ENCODE data around the gene BIRC2.

- TF ChIP-seq, protein P1, sequence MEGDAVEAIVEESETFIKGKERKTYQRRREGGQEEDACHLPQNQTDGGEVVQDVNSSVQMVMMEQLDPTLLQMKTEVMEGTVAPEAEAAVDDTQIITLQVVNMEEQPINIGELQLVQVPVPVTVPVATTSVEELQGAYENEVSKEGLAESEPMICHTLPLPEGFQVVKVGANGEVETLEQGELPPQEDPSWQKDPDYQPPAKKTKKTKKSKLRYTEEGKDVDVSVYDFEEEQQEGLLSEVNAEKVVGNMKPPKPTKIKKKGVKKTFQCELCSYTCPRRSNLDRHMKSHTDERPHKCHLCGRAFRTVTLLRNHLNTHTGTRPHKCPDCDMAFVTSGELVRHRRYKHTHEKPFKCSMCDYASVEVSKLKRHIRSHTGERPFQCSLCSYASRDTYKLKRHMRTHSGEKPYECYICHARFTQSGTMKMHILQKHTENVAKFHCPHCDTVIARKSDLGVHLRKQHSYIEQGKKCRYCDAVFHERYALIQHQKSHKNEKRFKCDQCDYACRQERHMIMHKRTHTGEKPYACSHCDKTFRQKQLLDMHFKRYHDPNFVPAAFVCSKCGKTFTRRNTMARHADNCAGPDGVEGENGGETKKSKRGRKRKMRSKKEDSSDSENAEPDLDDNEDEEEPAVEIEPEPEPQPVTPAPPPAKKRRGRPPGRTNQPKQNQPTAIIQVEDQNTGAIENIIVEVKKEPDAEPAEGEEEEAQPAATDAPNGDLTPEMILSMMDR (IDR thresholded peaks at IDR 0.05): no peak
- TF ChIP-seq REST (IDR thresholded peaks at IDR 0.05; ENCODE audit: insufficient read depth in 1 of 2, low read depth in 2 of 2, low read length in 1 of 2): no peak
- no peak for TF ChIP-seq TCF7L2 (IDR thresholded peaks at IDR 0.05; ENCODE audit: low read depth, low read length)
Observed at GRCh38 chr11:102401905-102402304, 54.9 kb downstream of the BIRC2 start.
